ENCODE measurements around the gene ARHGAP24. TPM values are rescaled to one million over a fixed set of nuclear protein-coding genes. Genes with fewer than 3 reads are reported as not detected.

ARHGAP24 gene
- total RNA-seq, 1 donor from 2014 or later: not detected

GRCh38 chr4:85577307-85577706 is 102.4 kb downstream of the ARHGAP24 start:
- intact Hi-C loops (cut with micrococcal nuclease): no loop called here

- intact Hi-C loops (cut with micrococcal nuclease): no loop called here
Observed at GRCh38 chr4:85579942-85580341, 105.0 kb downstream of the ARHGAP24 start.

GRCh38 chr4:85580489-85580888 is 105.5 kb downstream of the ARHGAP24 start:
- intact Hi-C loops (cut with micrococcal nuclease): no loop called here

- intact Hi-C loops (cut with micrococcal nuclease): no loop called here
Observed at GRCh38 chr4:85587952-85588351, 113.0 kb downstream of the ARHGAP24 start.

GRCh38 chr4:85591406-85592098 is 116.6 kb downstream of the ARHGAP24 start:
- intact Hi-C loops (cut with micrococcal nuclease): no loop called here

GRCh38 chr4:85595098-85595775 is 120.3 kb downstream of the ARHGAP24 start:
- intact Hi-C loops (cut with micrococcal nuclease): no loop called here

GRCh38 chr4:85595796-85596559 is 121.0 kb downstream of the ARHGAP24 start:
- intact Hi-C loops (cut with micrococcal nuclease): no loop called here

- intact Hi-C loops (cut with micrococcal nuclease): no loop called here
Observed at GRCh38 chr4:85598936-85599335, 124.0 kb downstream of the ARHGAP24 start.

- intact Hi-C loops (cut with micrococcal nuclease): no loop called here
Observed at GRCh38 chr4:85600501-85600900, 125.6 kb downstream of the ARHGAP24 start.

GRCh38 chr4:85603437-85604336 is 128.7 kb downstream of the ARHGAP24 start:
- intact Hi-C loops (cut with micrococcal nuclease): no loop called here

- intact Hi-C loops (cut with micrococcal nuclease): no loop called here
Observed at GRCh38 chr4:85606505-85606904, 131.6 kb downstream of the ARHGAP24 start.

GRCh38 chr4:85607624-85608023 is 132.7 kb downstream of the ARHGAP24 start:
- intact Hi-C loops (cut with micrococcal nuclease): no loop called here

- intact Hi-C loops (cut with micrococcal nuclease): no loop called here
Observed at GRCh38 chr4:85610450-85610849, 135.5 kb downstream of the ARHGAP24 start.

GRCh38 chr4:85611661-85612060 is 136.7 kb downstream of the ARHGAP24 start:
- intact Hi-C loops (cut with micrococcal nuclease): no loop called here

- intact Hi-C loops (cut with micrococcal nuclease): no loop called here
Observed at GRCh38 chr4:85613901-85614300, 139.0 kb downstream of the ARHGAP24 start.

GRCh38 chr4:85615952-85616351 is 141.0 kb downstream of the ARHGAP24 start:
- intact Hi-C loops (cut with micrococcal nuclease): no loop called here

GRCh38 chr4:85617202-85617601 is 142.3 kb downstream of the ARHGAP24 start:
- intact Hi-C loops (cut with micrococcal nuclease): no loop called here

GRCh38 chr4:85632981-85633380 is 158.0 kb downstream of the ARHGAP24 start:
- intact Hi-C loops (cut with micrococcal nuclease): no loop called here

GRCh38 chr4:85637778-85638177 is 162.8 kb downstream of the ARHGAP24 start:
- intact Hi-C loops (cut with micrococcal nuclease): no loop called here

GRCh38 chr4:85639946-85640345 is 165.0 kb downstream of the ARHGAP24 start:
- intact Hi-C loops (cut with micrococcal nuclease): no loop called here

All from T-helper 1 cell treated with Interleukin-12 subunit alpha and Interleukin-12 subunit beta and Interleukin-4 antibody, amounts not matched to agents 30 ng/mL and 1 ng/mL, for 36 hours (primary cell).